ENCODE data around the gene ZSWIM2. TPM values are rescaled to one million over a fixed set of nuclear protein-coding genes. Genes with fewer than 3 reads are reported as not detected.

Gene ZSWIM2
- polyA plus RNA-seq, 1 experiment = 0.10 TPM

GRCh38 chr2:186784930-186785329 lies 64.0 kb downstream of the ZSWIM2 start:
- H3K27me3 ChIP-seq (ENCODE audit: control insufficient read depth, insufficient read depth, low read length) = no peaks in the 10 kb centered on the region
- no peaks in the 10 kb centered on the region for H3K9me3 ChIP-seq (ENCODE audit: control insufficient read depth, insufficient read depth, low read length)
- no peak for DNase-seq (ENCODE audit: low read depth, low spot score)
- H3K27ac ChIP-seq (ENCODE audit: low read depth, low read length) = no peak overlapping the region
- TF ChIP-seq CTCF (IDR thresholded peaks at IDR 0.05; ENCODE audit: low read depth, low read length) = no peak
- ChIA-PET CTCF (no interaction called here), POLR2A (no interaction called here)
- no peak overlapping the region for H3K4me3 ChIP-seq (ENCODE audit: low read depth, low read length)

- no peak for TF ChIP-seq CTCF (IDR thresholded peaks at IDR 0.05; ENCODE audit: low read depth, low read length)
- ChIA-PET POLR2A (no interaction called here), CTCF (no interaction called here)
- DNase-seq (ENCODE audit: low read depth, low spot score) = no peak
- Histone ChIP-seq H3K4me3 (ENCODE audit: low read depth, low read length) (no peak overlapping the region), H3K27ac (ENCODE audit: low read depth, low read length) (no peak overlapping the region), H3K9me3 (ENCODE audit: control insufficient read depth, insufficient read depth, low read length) (no peaks in the 10 kb centered on the region), H3K27me3 (ENCODE audit: control insufficient read depth, insufficient read depth, low read length) (no peaks in the 10 kb centered on the region)
Measured at GRCh38 chr2:186783254-186783653, 65.7 kb downstream of the ZSWIM2 start.

- no peak for DNase-seq (ENCODE audit: low read depth, low spot score)
- CTCF ChIA-PET = interaction anchor here (1.0 kb wide), 1 partner anchor 277 kb away, joined by 3 read pairs; no protein-coding TSS in a partner anchor
- Histone ChIP-seq H3K4me3 (ENCODE audit: low read depth, low read length) (no peak overlapping the region), H3K27ac (ENCODE audit: low read depth, low read length) (no peak overlapping the region), H3K9me3 (ENCODE audit: control insufficient read depth, insufficient read depth, low read length) (no peaks in the 10 kb centered on the region), H3K27me3 (ENCODE audit: control insufficient read depth, insufficient read depth, low read length) (no peaks in the 10 kb centered on the region)
- POLR2A ChIA-PET = no interaction called here
- no peak for TF ChIP-seq CTCF (IDR thresholded peaks at IDR 0.05; ENCODE audit: low read depth, low read length)
Measured at GRCh38 chr2:186780701-186781316, 68.2 kb downstream of the ZSWIM2 start.

Other genes with a start within 250 kb of the ZSWIM2 start
- 23.5 and 34.2 TPM in 2 replicates for gene FAM171B, start 155.1 kb downstream of the ZSWIM2 start, polyA plus RNA-seq (2011; rRNA removed)